Esophagus (tissue), 2 donors: ENCODE results near the gene LGI4. TPM values are rescaled to one million over a fixed set of nuclear protein-coding genes. Genes with fewer than 3 reads are reported as not detected.

Experiments used
- polyA plus RNA-seq, 2 donors: library from polyadenylated mRNA; stranded (reverse); fragments of 200-250 nt; gene quantifications; one replicate each; pipeline ENCODE4 v1.2.3, GENCODE V29; 2013
- donor health status: healthy with polysubstance abuse.
- donor health status: Bipolar disorder and iron deficiency.

LGI4 gene
- polyA plus RNA-seq, 2 donors: 6.5 to 10.0 TPM

Other genes with a start within 250 kb of the LGI4 start
- 1 to 10 TPM in 1 of 2 donors, under 1 TPM in 1; 0.80 to 1.3 TPM for gene ZNF30, start 208.2 kb downstream of the LGI4 start, polyA plus RNA-seq
- under 1 TPM; 0.41 to 0.65 TPM for gene ZNF792, start 170.8 kb downstream of the LGI4 start, polyA plus RNA-seq
- 10 to 100 TPM; 11.7 to 14.0 TPM for gene GRAMD1A, start 134.7 kb downstream of the LGI4 start, polyA plus RNA-seq
- gene SCN1B, start 104.6 kb downstream of the LGI4 start, polyA plus RNA-seq: 1 to 10 TPM in 1 of 2 donors, under 1 TPM in 1; 0.73 to 1.1 TPM
- gene HPN, start 93.3 kb downstream of the LGI4 start, polyA plus RNA-seq: under 1 TPM; 0.04 to 0.16 TPM
- 100 to 1,000 TPM; 630 to 697 TPM for gene FXYD3, start 19.2 kb downstream of the LGI4 start, polyA plus RNA-seq
- gene FXYD1, start 3.8 kb upstream of the LGI4 start, polyA plus RNA-seq: 10 to 100 TPM; 13.2 to 21.4 TPM
- gene FXYD7, start 8.2 kb upstream of the LGI4 start, polyA plus RNA-seq: under 1 TPM; 0.09 to 0.14 TPM
- 10 to 100 TPM; 33.5 to 94.9 TPM for gene FXYD5, start 19.7 kb upstream of the LGI4 start, polyA plus RNA-seq
- gene FAM187B, start 93.7 kb upstream of the LGI4 start, polyA plus RNA-seq: under 1 TPM in 1 of 2 donors, not detected in 1; 0.08 TPM
- 10 to 100 TPM; 39.0 to 63.5 TPM for gene LSR, start 113.9 kb upstream of the LGI4 start, polyA plus RNA-seq
- gene USF2, start 133.9 kb upstream of the LGI4 start, polyA plus RNA-seq: 10 to 100 TPM; 74.7 to 97.6 TPM
- under 1 TPM in 1 of 2 donors, not detected in 1; 0.08 TPM for gene HAMP, start 147.5 kb upstream of the LGI4 start, polyA plus RNA-seq
- gene MAG, start 157.1 kb upstream of the LGI4 start, polyA plus RNA-seq: not detected
- 1 to 10 TPM in 1 of 2 donors, under 1 TPM in 1; 0.71 to 1.2 TPM for gene CD22, start 194.1 kb upstream of the LGI4 start, polyA plus RNA-seq
- not detected for gene FFAR1, start 212.8 kb upstream of the LGI4 start, polyA plus RNA-seq
- not detected for gene FFAR3, start 223.4 kb upstream of the LGI4 start, polyA plus RNA-seq
- not detected for gene GPR42, start 236.0 kb upstream of the LGI4 start, polyA plus RNA-seq